Heart right ventricle (tissue), 16 donors: ENCODE results near the gene CDKL2. TPM values are rescaled to one million over a fixed set of nuclear protein-coding genes. Genes with fewer than 3 reads are reported as not detected.
A peak's percentile ranks its signal among the peaks of the same experiment; 100 is the strongest.
"Not testable (repeated sequence)": the region's sequence is repeated elsewhere in the genome, so short reads cannot be mapped to it uniquely, and the experiment has no call there.

Source experiments
- ATAC-seq, 8 donors: fragments of 200-7000 bp; cut with Tn5 transposase; one replicate each; pipeline ENCODE4 v1.9.1; 2020; ENCODE audit warnings: mild to moderate bottlenecking in 8 of 8, moderate library complexity in 8 of 8, moderate number of reproducible peaks in 1 of 8
- DNase-seq, 2 donors: peaks; one replicate each; pipeline ENCODE4 v3.0.0-alpha.2; 2020
- H3K27ac ChIP-seq, 10 donors: fragments of 200-600 bp; sonication (generic) in 2 of 10; one replicate each; pipeline versions ENCODE4 v1.5.0 to v1.8.0; 2020 to 2022; ENCODE audit warnings: mild to moderate bottlenecking in 3 of 10
- H3K27me3 ChIP-seq, 7 donors: fragments of 200-600 bp; one replicate each; pipeline ENCODE4 v1.8.0; 2021 to 2022; ENCODE audit warnings: mild to moderate bottlenecking in 2 of 7
- H3K36me3 ChIP-seq, 9 donors: fragments of 200-600 bp; sonication (generic) in 1 of 9; one replicate each; pipeline versions ENCODE4 v1.5.0 to v1.8.0; 2020 to 2022; ENCODE audit warnings: mild to moderate bottlenecking in 2 of 9
- H3K4me1 ChIP-seq, 9 donors: fragments of 200-600 bp; sonication (generic) in 1 of 9; one replicate each; pipeline versions ENCODE4 v1.5.0 to v1.8.0; 2020 to 2022; ENCODE audit warnings: mild to moderate bottlenecking in 4 of 9
- H3K4me3 ChIP-seq, 10 donors: fragments of 200-600 bp; sonication (generic) in 2 of 10; one replicate each; pipeline versions ENCODE4 v1.5.0 to v1.8.0; 2020 to 2022; ENCODE audit warnings: mild to moderate bottlenecking in 7 of 10, moderate library complexity in 2 of 10
- H3K9me3 ChIP-seq, 11 donors: fragments of 200-600 bp in 10 of 11; sonication (generic) in 2 of 11; one replicate each; pipeline versions ENCODE4 v1.5.0 to v1.8.0; 2013 to 2022; ENCODE audit warnings: mild to moderate bottlenecking in 2 of 11, control low read depth in 1 of 11, moderate library complexity in 1 of 11
- CTCF ChIP-seq, 9 donors: fragments of 200-600 bp; sonication (generic) in 2 of 9; IDR thresholded peaks; one replicate each; pipeline versions ENCODE4 v1.5.0 to v1.8.0; 2021 to 2022; ENCODE audit warnings: antibody characterized with exemption in 9 of 9, mild to moderate bottlenecking in 5 of 9, moderate library complexity in 1 of 9
- WGBS, 2 donors: extraction: QIAGEN DNeasy Blood & Tissue Kit; methylation state at CpG; one replicate each; pipeline ENCODE4 v1.1.7; 2013; ENCODE audit warnings: inconsistent platforms in 1 of 2; 5-methylcytosine and 5-hydroxymethylcytosine counted together
- intact Hi-C, 10 donors: fragments of 100-400 bp; cut with DNase I; formaldehyde crosslinking; loops; one replicate each; pipeline versions ENCODE4 v1.11.1 to v1.14.2; 2022
- polyA plus RNA-seq, 2 donors: library from polyadenylated mRNA; stranded (reverse); fragments of 200-250 nt; gene quantifications; one replicate each; pipeline ENCODE4 v1.2.3, GENCODE V29; 2013
- total RNA-seq, 10 donors: library from RNA; stranded (reverse); fragmentation: NEBNext Ultra II Directional in 3 of 10; extraction: Animal tissue kit (Norgen Biotek cat#: 25700) in 3 of 10; gene quantifications; one replicate each; pipeline versions ENCODE4 v1.2.1 to v1.2.4, GENCODE V29; 2021 to 2023
- donor health status: Arrhythmogenic right ventricular cardiomyopathy.
- donor health status: ischemic (EF 13 %, LVEDD 7.1; RV severe dilation, severe dysfunction).
- donor health status: healthy with polysubstance abuse.
- donor health status: DM: no; HTN: yes; CAD: no.
- donor health status: DM: no; HTN: no; CAD: no.
- donor health status: ischemic (EF 25% LVEDD 6.9; RV normal size, moderate dysfunction).
- donor health status: ischemic (EF 25% LVEDD 5.7; RV mildly dilated, moderate dysfunction).
- donor health status: healthy.
- donor health status: DM: yes; HTN: yes; CAD: no.
- donor health status: Ischemic cardiomyopathy.
- donor health status: ischemic (EF 35%, LVEDD 5.7; RV mildly dilated, moderate dysfunction).
- donor health status: nonischemic (EF 11% LVEDD 7.7; RV severe dilation, severe dysfunction).
- donor health status: DM: yes; HTN: yes; CAD: no.
- donor health status: PGD.
- donor health status: ischemic (EF 29% LVEDD 5.4; RV normal size, mild dysfunction).
- donor health status: nonischemic (EF 23%, LVEDD 6.1; RV moderate dilation, normal function).

CDKL2 gene
- total and polyA plus RNA-seq, 12 donors: 0.01 to 0.56 (median 0.31) TPM; not detected in 2

GRCh38 chr4:75671802-75672421 lies 41.6 kb upstream of the CDKL2 start:
- ATAC-seq: no peak
- Histone ChIP-seq H3K36me3 (no peaks in the 10 kb centered on the region), H3K27me3 (no peaks in the 10 kb centered on the region), H3K27ac (peak overlapping the region in 9 of 10 donors; percentile 89 to 99 (median 98)), H3K4me3 (peak overlapping the region; percentile 69 to 98 (median 90)), H3K4me1 (peaks cover 8 to 57% (median 50%) of the 10 kb centered on the region in 9 donors), H3K9me3 (no peaks in the 10 kb centered on the region)
- no peak for DNase-seq
- intact Hi-C loops: loop anchor here in 7 of 10 donors (2.0 to 10.0 kb wide), 3 partner anchors 50 to 53 kb away; partner anchors contain the start of gene USO1 (in 7 of the 7)
- no peak for TF ChIP-seq CTCF (IDR thresholded peaks at IDR 0.05)
- WGBS, 2 donors: 8 to 11% methylated on average over 10 of the region's 10 CpGs

- H3K27me3 ChIP-seq: no peaks in the 10 kb centered on the region
- no peak for TF ChIP-seq CTCF (IDR thresholded peaks at IDR 0.05)
- no peaks in the 10 kb centered on the region for H3K9me3 ChIP-seq
- DNase-seq (no peak), ATAC-seq (no peak)
- no peak overlapping the region for H3K4me3 ChIP-seq
- no peak overlapping the region for H3K27ac ChIP-seq
- intact Hi-C loops: no loop called here
- H3K4me1 ChIP-seq: peaks cover 5 to 67% (median 53%) of the 10 kb centered on the region in 9 donors
- no peaks in the 10 kb centered on the region for H3K36me3 ChIP-seq
These were observed 38.3 kb upstream of the CDKL2 start for GRCh38 chr4:75668596-75668995.

GRCh38 chr4:75667636-75668035 lies 37.3 kb upstream of the CDKL2 start:
- DNase-seq: not testable (repeated sequence)
- WGBS, 2 donors: 77 to 89% methylated on average over 7 of the region's 7 CpGs
- H3K4me1 ChIP-seq: peaks cover 5 to 67% (median 53%) of the 10 kb centered on the region in 9 donors

GRCh38 chr4:75666299-75666698 lies 36.0 kb upstream of the CDKL2 start:
- 77 to 86% methylated on average over 4 of the region's 4 CpGs for WGBS, 2 donors
- Histone ChIP-seq H3K4me1 (peaks cover under 1 to 63% (median 45%) of the 10 kb centered on the region in 9 donors), H3K27me3 (no peaks in the 10 kb centered on the region), H3K27ac (no peak overlapping the region), H3K4me3 (no peak overlapping the region), H3K9me3 (no peaks in the 10 kb centered on the region), H3K36me3 (peaks cover 0 to 14% (median 4%) of the 10 kb centered on the region in 9 donors)
- no peak for TF ChIP-seq CTCF (IDR thresholded peaks at IDR 0.05)
- DNase-seq (no peak), ATAC-seq (no peak)
- intact Hi-C loops: no loop called here

More at GRCh38 chr4:75667636-75668035, 37.3 kb upstream of the CDKL2 start:
- intact Hi-C loops, H3K9me3 ChIP-seq, H3K36me3 ChIP-seq, H3K4me3 ChIP-seq, ATAC-seq, H3K27me3 ChIP-seq, H3K27ac ChIP-seq: not testable (repeated sequence)

- H3K27me3 ChIP-seq, H3K27ac ChIP-seq, H3K4me3 ChIP-seq, intact Hi-C loops, ATAC-seq, DNase-seq, H3K9me3 ChIP-seq: not testable (repeated sequence)
- H3K36me3 ChIP-seq: peaks cover 0 to 31% (median 5%) of the 10 kb centered on the region in 9 donors
- peaks cover 0 to 56% (median 38%) of the 10 kb centered on the region in 9 donors for H3K4me1 ChIP-seq
- WGBS, 2 donors: 95 to 98% methylated on average over 3 of the region's 3 CpGs
These were observed 34.3 kb upstream of the CDKL2 start for GRCh38 chr4:75664604-75665003.
